Common myeloid progenitor, CD34-positive (primary cell): ENCODE measurements around the gene CTAGE8. TPM values are rescaled to one million over a fixed set of nuclear protein-coding genes. Genes with fewer than 3 reads are reported as not detected.
"Not testable (repeated sequence)": the region's sequence is repeated elsewhere in the genome, so short reads cannot be mapped to it uniquely, and the experiment has no call there.

ENCODE experiments used
- CTCF ChIA-PET: fragments of 350-600 bp; sonication (Branson Sonifier 250); formaldehyde crosslinking; loops from one replicate; lab custom pipeline; 2021; ENCODE audit warnings: antibody characterized with exemption; lab: Charles Lee
- POLR2A ChIA-PET: fragments of 350-600 bp; sonication (Branson Sonifier 250); formaldehyde crosslinking; loops from one replicate; lab custom pipeline; 2021; ENCODE audit warnings: antibody characterized with exemption; lab: Charles Lee
- DNase-seq, 3 donors: peaks; one replicate each; pipeline versions ENCODE4 v3.0.0 to v3.0.0-alpha.2; 2013
- H3K27ac ChIP-seq, 2 experiments: 1 replicate in 1 of 2; 2 replicates in 1 of 2; pipeline ENCODE4 v1.7.0; 2013; ENCODE audit warnings: inconsistent platforms in 2 of 2, low read length in 2 of 2, mild to moderate bottlenecking in 2 of 2, low read depth in 1 of 2, moderate library complexity in 1 of 2; ENCODE audit not compliant: severe bottlenecking in 2 of 2, insufficient read depth in 1 of 2, poor library complexity in 1 of 2
- H3K27me3 ChIP-seq, 5 experiments: replicated peaks in 2 of 5; 1 replicate in 3 of 5; 2 replicates in 2 of 5; pipeline versions ENCODE4 v1.6.1 to v1.7.0; 2013; ENCODE audit warnings: low read length in 4 of 5, mild to moderate bottlenecking in 2 of 5, moderate library complexity in 2 of 5, inconsistent platforms in 1 of 5; ENCODE audit not compliant: insufficient read depth in 5 of 5, control insufficient read depth in 4 of 5
- H3K36me3 ChIP-seq, 4 experiments: 1 replicate in 2 of 4; 2 replicates in 2 of 4; pipeline versions ENCODE4 v1.6.1 to v1.7.0; 2013; ENCODE audit warnings: low read length in 3 of 4, control low read depth in 1 of 4, mild to moderate bottlenecking in 1 of 4; ENCODE audit not compliant: control insufficient read depth in 4 of 4, insufficient read depth in 4 of 4
- H3K4me1 ChIP-seq, 4 experiments: 1 replicate in 3 of 4; 2 replicates in 1 of 4; pipeline versions ENCODE4 v1.6.1 to v1.7.1; 2013; ENCODE audit warnings: low read length in 3 of 4, mild to moderate bottlenecking in 3 of 4, control low read depth in 1 of 4, inconsistent platforms in 1 of 4, moderate library complexity in 1 of 4; ENCODE audit not compliant: control insufficient read depth in 4 of 4, insufficient read depth in 4 of 4; ENCODE audit errors: control extremely low read depth in 1 of 4
- H3K4me3 ChIP-seq, 7 experiments: 1 replicate in 4 of 7; 2 replicates in 3 of 7; pipeline versions ENCODE4 v1.5.1 to v1.7.0; 2013; ENCODE audit warnings: mild to moderate bottlenecking in 7 of 7, low read length in 6 of 7, moderate library complexity in 6 of 7, inconsistent platforms in 2 of 7, low read depth in 2 of 7, control low read depth in 1 of 7; ENCODE audit not compliant: insufficient read depth in 4 of 7, control insufficient read depth in 1 of 7; ENCODE audit errors: extremely low read depth in 1 of 7
- H3K9me3 ChIP-seq, 5 experiments: 1 replicate in 4 of 5; 2 replicates in 1 of 5; pipeline versions ENCODE4 v1.6.1 to v1.7.1; 2013; ENCODE audit warnings: low read length in 4 of 5, mild to moderate bottlenecking in 2 of 5, inconsistent platforms in 1 of 5, low read depth in 1 of 5, moderate library complexity in 1 of 5; ENCODE audit not compliant: control insufficient read depth in 4 of 5, insufficient read depth in 2 of 5; ENCODE audit errors: control extremely low read depth in 1 of 5
- WGBS: methylation state at CpG from one replicate; pipeline ENCODE4 v1.1.5; 2013; ENCODE audit not compliant: insufficient coverage; 5-methylcytosine and 5-hydroxymethylcytosine counted together
- polyA plus RNA-seq: library from polyadenylated mRNA; unstranded; fragments of 120-200 nt; gene quantifications from one replicate; pipeline ENCODE4 v1.2.1, GENCODE V29; 2013

CTAGE8 gene, protein sequence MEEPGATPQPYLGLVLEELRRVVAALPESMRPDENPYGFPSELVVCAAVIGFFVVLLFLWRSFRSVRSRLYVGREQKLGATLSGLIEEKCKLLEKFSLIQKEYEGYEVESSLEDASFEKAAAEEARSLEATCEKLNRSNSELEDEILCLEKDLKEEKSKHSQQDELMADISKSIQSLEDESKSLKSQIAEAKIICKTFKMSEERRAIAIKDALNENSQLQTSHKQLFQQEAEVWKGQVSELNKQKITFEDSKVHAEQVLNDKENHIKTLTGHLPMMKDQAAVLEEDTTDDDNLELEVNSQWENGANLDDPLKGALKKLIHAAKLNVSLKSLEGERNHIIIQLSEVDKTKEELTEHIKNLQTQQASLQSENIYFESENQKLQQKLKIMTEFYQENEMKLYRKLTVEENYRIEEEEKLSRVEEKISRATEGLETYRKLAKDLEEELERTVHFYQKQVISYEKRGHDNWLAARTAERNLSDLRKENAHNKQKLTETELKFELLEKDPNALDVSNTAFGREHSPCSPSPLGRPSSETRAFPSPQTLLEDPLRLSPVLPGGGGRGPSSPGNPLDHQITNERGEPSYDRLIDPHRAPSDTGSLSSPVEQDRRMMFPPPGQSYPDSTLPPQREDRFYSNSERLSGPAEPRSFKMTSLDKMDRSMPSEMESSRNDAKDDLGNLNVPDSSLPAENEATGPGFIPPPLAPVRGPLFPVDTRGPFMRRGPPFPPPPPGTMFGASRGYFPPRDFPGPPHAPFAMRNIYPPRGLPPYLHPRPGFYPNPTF
- 2.3 TPM for polyA plus RNA-seq

DNA sequence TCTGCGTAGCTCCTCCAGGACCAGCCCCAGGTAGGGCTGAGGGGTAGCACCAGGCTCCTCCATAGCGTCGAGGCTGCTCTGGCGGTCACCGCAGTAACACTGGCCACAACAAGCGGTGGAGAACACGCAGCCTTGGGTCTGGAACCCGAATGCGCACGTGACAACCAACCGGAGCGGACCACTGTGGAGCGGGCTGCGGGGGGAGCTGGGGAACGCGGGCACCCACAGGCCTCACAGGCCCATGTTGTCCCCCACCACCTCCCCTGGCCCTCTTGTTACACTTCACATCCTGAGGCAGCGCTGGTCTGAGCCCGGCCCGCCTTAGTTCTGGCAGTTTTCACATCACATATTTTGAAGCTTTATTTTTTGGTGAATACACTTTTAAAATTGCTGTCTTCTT lies at the start of gene CTAGE8:
Gene CTAGE8, minus strand, starts transcription at position 101 of the 400 bp plus-strand sequence. Its CDS starts 38 bp downstream, at position 63.
- no CpG with 5 or more reads among the region's 19 CpGs for WGBS
- DNase-seq, POLR2A ChIA-PET, H3K27me3 ChIP-seq, H3K4me3 ChIP-seq, H3K9me3 ChIP-seq, H3K4me1 ChIP-seq, H3K27ac ChIP-seq, CTCF ChIA-PET, H3K36me3 ChIP-seq: not testable (repeated sequence)

DNA sequence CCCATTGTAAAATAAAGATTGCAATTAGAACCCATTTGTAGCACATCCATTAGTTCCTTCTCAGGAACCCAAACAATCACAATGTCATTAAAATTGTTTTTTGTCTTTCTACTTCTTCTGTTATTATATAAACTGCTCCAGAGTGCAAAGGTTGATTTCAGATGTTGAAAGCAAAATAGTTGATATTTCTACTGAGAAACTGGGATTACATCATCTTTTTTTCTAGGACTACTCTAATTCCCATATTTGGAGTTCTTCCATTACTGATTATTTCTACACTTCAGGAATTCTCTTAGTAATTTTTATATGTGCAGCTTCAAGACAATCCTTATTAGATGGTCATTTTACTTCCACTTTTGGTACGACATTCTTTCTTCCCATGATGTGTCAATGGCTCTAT lies 48.4 kb upstream of the CTAGE8 start:
- H3K27ac ChIP-seq, H3K36me3 ChIP-seq, DNase-seq, H3K9me3 ChIP-seq, H3K4me3 ChIP-seq, CTCF ChIA-PET, H3K4me1 ChIP-seq, POLR2A ChIA-PET, H3K27me3 ChIP-seq: not testable (repeated sequence)
- WGBS: no CpG with 5 or more reads among the region's 1 CpG

DNA sequence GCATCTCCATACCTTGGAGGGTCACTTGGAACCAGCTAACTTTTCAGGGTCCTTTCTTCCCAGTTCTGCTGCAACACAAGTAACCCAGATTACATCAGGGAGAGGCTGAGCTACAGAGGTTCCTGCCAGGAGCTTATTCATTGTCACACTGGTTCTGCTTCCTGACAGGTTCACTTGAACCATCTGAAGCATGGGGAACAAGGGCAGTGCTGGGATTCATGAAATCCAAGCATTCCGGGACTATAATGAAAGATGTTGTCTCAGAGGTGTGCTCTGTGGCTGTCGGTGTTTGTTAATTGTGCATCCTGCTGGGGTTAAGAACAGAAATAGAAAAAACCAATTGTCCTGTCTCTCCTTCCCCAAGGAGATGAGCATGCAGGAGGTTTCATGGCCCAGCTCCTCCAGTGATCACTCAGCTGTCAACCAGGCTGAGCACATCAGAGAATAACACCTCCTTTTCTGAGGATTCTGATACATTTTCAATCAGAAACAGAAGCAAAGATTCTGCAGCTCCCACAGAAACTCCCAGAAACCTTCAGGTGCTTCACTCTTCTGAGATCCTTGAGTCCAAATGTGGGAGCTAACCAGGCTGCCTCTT lies 42.9 kb upstream of the CTAGE8 start, which contains the start of gene OR2A1:
Gene OR2A1, plus strand, starts transcription at position 548 of the 598 bp plus-strand sequence. CDS start 5,706 bp downstream, outside the sequence.
- H3K9me3 ChIP-seq, POLR2A ChIA-PET, H3K27ac ChIP-seq, H3K4me1 ChIP-seq, CTCF ChIA-PET, DNase-seq, H3K4me3 ChIP-seq, H3K27me3 ChIP-seq, H3K36me3 ChIP-seq: not testable (repeated sequence)
- no CpG with 5 or more reads among the region's 2 CpGs for WGBS

DNA sequence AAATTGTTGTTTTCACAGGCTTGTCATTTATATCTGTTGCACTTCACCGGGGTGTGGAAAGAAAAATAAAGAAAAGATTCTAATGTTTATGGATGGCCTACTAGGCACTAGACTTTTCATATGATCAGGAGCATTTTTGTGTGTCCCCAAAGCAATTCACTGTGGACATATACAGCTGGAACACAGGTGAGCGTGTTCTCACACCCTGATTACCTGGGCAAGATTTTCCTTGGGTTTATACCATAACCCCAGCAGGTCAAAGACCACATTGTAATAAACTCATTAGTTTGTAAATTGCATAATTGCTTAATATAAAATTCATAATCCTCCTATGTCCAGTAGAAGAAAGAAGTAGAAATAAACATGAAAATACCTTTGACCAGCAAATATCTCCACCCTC lies 42.1 kb upstream of the CTAGE8 start:
- H3K4me1 ChIP-seq, H3K27me3 ChIP-seq, H3K4me3 ChIP-seq, POLR2A ChIA-PET, H3K36me3 ChIP-seq, H3K9me3 ChIP-seq, DNase-seq, CTCF ChIA-PET, H3K27ac ChIP-seq: not testable (repeated sequence)
- WGBS: no CpG with 5 or more reads among the region's 2 CpGs

DNA sequence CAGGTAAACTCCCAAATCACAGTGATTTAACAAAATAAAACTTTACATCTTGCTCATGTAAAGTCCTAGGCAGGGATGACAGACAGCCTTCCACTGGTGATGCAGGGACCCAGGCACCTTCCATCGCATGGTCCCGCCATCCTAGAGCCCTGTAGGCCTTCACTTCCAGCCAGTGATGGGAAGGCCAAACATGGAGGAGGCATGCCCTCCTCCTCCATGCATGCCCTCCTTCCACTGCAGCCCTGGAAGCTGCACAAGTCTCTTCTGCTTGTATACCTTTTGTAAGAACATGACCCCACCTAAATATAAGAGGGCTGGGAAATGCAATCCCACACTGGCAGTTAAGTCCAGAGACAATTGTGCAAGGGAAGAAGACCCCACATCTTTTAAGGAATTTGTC lies 40.6 kb upstream of the CTAGE8 start:
- H3K4me1 ChIP-seq: not testable (repeated sequence)

DNA sequence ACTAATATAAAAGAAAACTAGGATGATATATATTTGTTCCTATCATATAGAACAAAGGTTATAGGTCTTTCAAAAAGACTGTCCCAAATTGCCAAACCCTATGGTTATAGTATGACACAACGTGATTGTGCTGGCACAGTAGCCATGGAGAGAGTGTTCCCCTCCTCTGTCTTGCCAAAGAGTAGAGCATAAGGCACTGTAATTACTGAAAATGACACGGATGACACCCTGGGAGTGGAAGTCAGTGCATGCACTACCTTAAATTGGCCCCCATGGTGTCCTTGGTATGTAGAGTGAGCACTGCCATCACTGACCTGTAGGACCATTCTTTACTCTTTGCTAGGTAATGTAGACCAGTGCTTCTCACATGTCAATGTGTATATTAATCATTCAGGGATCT lies 36.1 kb upstream of the CTAGE8 start:
- H3K36me3 ChIP-seq, H3K9me3 ChIP-seq, H3K27me3 ChIP-seq, H3K4me3 ChIP-seq, POLR2A ChIA-PET, CTCF ChIA-PET, H3K27ac ChIP-seq, H3K4me1 ChIP-seq, DNase-seq: not testable (repeated sequence)
- no CpG with 5 or more reads among the region's 2 CpGs for WGBS

More for the DNA sequence above, 40.6 kb upstream of the CTAGE8 start:
- POLR2A ChIA-PET, H3K36me3 ChIP-seq, DNase-seq, H3K9me3 ChIP-seq, CTCF ChIA-PET, H3K27me3 ChIP-seq, H3K27ac ChIP-seq, H3K4me3 ChIP-seq: not testable (repeated sequence)
- WGBS: no CpG with 5 or more reads among the region's 2 CpGs

DNA sequence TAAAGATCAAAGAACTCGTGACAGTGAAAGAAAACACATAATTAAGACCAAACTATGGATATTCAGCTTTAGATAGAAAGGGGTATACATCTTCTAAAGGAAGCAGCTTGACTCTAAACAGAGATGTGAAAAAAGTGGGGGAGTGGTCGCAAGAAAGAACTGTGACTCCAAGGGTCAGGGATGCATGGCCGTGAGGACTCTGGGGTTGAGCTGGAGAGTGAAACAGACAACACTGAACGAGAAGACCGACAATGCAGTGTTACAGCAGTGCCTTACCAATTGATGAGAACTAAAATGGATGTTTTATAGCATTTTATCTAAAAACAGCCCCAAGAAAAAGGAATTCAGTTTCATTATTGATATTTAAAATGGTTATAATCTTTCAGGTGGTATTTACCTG lies 34.5 kb upstream of the CTAGE8 start:
- CTCF ChIA-PET: not testable (repeated sequence)
- WGBS: no CpG with 5 or more reads among the region's 5 CpGs

More for the DNA sequence above, 34.5 kb upstream of the CTAGE8 start:
- H3K4me3 ChIP-seq, H3K27me3 ChIP-seq, H3K9me3 ChIP-seq, H3K27ac ChIP-seq, POLR2A ChIA-PET, H3K36me3 ChIP-seq, H3K4me1 ChIP-seq, DNase-seq: not testable (repeated sequence)
